ENCODE results near the gene TBX2. TPM values are rescaled to one million over a fixed set of nuclear protein-coding genes. Genes with fewer than 3 reads are reported as not detected.
A peak's percentile ranks its signal among the peaks of the same experiment; 100 is the strongest.

Gene TBX2
- total and polyA plus RNA-seq, 2 of the 13 experiments (the other 11 are each of a cell fraction or from before 2014, with no cell fraction given), result 2.8 to 15.3 TPM

- TF ChIP-seq ZC3H13 (CRISPR knock-in tag; IDR thresholded peaks at IDR 0.05) (0 out of 2 replicates have a peak, but pooled peaks have one; percentile 54), RFX5 (IDR thresholded peaks at IDR 0.05; ENCODE audit: low read depth, low read length) (no peak), MTF1 (CRISPR knock-in tag; IDR thresholded peaks at IDR 0.05) (no peak), ZBED4 (CRISPR knock-in tag; IDR thresholded peaks at IDR 0.05; ENCODE audit: borderline replicate concordance) (no peak; the same call in none of the 2 replicates), GATA4 (IDR thresholded peaks at IDR 0.05; ENCODE audit: borderline replicate concordance, low read depth) (peak; percentile 45; the same call in 1 of the 2 replicates), MTA3 (CRISPR knock-in tag; IDR thresholded peaks at IDR 0.05) (no peak), NKX3-1 (CRISPR knock-in tag; IDR thresholded peaks at IDR 0.05) (no peak), TBX3 (IDR thresholded peaks at IDR 0.05; ENCODE audit: borderline replicate concordance) (no peak), NFKB2 (CRISPR knock-in tag; IDR thresholded peaks at IDR 0.05; ENCODE audit: borderline replicate concordance) (peak; percentile 40; the same call in 1 of the 2 replicates), MAFF (IDR thresholded peaks at IDR 0.05; ENCODE audit: low read depth, low read length) (no peak), ZBTB20 (CRISPR knock-in tag; IDR thresholded peaks at IDR 0.05; ENCODE audit: borderline replicate concordance, low read depth) (peak; percentile 74; the same call in 1 of the 2 replicates), ZBTB37 (CRISPR knock-in tag; IDR thresholded peaks at IDR 0.05) (peak; percentile 94), ZNF567 (CRISPR knock-in tag; IDR thresholded peaks at IDR 0.05; ENCODE audit: borderline replicate concordance) (no peak; the same call in 1 of the 2 replicates), NCOR1 (IDR thresholded peaks at IDR 0.05; ENCODE audit: borderline replicate concordance, low read length) (no peak), DDIT3 (CRISPR knock-in tag; IDR thresholded peaks at IDR 0.05) (no peak), GRHL1 (CRISPR knock-in tag; conservative IDR thresholded peaks at IDR 0.05) (no peak), ETS1 (CRISPR knock-in tag; IDR thresholded peaks at IDR 0.05) (no peak), HMG20A (CRISPR knock-in tag; IDR thresholded peaks at IDR 0.05; ENCODE audit: borderline replicate concordance) (no peak), ELF1 (CRISPR knock-in tag; IDR thresholded peaks at IDR 0.05) (no peak; the same call in 1 of the 2 replicates), ARNT2 (CRISPR knock-in tag; IDR thresholded peaks at IDR 0.05; ENCODE audit: low read depth) (no peak; the same call in 1 of the 2 replicates), ZNF350 (CRISPR knock-in tag; IDR thresholded peaks at IDR 0.05; ENCODE audit: borderline replicate concordance, low read depth) (peak; percentile 71; the same call in 1 of the 2 replicates)
Observed at GRCh38 chr17:61393904-61394629, 5.6 kb upstream of the TBX2 start (continued).
